C1 segment of cervical spinal cord (tissue), 14 donors: ENCODE data around the gene C1QC.

Experiments
- DNase-seq, 14 donors: peaks; one replicate each; lab custom pipeline; 2025; lab: John Stamatoyannopoulos, UW

The C1QC gene

DNA sequence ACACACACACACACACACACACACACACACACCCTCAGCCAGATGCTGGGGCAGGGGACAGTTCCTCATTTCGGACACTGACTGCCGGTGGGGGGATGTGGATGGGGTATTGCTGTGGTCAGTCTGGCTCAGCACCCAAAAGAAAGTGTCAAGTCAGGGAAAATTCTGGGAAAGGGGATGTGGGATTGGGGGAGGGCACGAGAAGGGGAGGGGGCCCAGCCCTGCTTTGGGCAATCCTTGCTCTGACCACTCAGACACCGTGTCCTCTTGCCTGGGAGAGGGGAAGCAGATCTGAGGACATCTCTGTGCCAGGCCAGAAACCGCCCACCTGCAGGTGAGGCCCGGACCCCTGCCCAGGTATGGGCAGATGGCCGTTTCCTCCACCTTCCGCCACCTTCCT, at the start of gene C1QC:
C1QC (plus strand) TSS at position 253 of the 400 bp plus-strand sequence. CDS start 391 bp downstream, outside the sequence.
- peak in 9 of 14 donors; percentile 16 to 70 (median 36) for DNase-seq

DNA sequence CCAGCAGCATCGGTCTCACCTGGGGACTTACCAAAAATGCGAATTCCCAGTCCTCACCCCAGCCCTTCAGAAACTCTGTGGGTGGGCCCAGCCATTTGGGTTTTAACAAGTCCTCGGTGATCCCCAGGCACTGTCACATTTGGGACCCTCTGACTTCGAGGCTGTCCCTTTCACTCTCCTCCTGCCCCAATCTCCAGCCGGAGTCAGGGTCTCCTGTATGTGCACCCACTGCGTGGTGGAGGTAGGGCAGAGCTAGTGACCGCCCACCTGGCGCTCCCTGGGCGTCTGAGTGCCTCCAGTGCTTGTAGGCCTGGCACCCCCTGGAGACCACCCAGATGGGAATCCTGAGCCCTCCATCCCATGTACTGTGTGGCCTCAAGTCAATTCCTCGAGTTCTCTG, 49.0 kb upstream of the C1QC start:
- DNase-seq = no peak

DNA sequence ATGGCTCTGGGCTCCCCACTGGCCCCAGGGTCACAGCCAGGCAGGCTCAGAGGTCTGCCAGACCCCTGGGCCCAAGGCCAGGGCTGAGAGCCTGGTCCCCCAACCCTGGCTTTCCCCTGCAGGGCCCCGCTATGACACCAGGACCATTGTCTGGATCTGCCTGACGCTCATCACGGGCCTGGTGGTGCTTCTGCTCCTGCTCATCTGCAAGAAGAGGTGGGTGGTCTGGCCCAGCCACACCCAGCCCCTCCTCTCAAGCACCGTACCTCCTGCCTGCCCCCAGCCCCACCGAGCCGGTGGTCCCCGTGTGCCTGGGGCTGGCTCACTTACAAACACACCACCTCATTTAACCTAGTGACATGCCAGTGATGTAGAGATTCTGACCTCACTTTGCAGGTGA, 48.3 kb upstream of the C1QC start:
- no peak for DNase-seq

DNA sequence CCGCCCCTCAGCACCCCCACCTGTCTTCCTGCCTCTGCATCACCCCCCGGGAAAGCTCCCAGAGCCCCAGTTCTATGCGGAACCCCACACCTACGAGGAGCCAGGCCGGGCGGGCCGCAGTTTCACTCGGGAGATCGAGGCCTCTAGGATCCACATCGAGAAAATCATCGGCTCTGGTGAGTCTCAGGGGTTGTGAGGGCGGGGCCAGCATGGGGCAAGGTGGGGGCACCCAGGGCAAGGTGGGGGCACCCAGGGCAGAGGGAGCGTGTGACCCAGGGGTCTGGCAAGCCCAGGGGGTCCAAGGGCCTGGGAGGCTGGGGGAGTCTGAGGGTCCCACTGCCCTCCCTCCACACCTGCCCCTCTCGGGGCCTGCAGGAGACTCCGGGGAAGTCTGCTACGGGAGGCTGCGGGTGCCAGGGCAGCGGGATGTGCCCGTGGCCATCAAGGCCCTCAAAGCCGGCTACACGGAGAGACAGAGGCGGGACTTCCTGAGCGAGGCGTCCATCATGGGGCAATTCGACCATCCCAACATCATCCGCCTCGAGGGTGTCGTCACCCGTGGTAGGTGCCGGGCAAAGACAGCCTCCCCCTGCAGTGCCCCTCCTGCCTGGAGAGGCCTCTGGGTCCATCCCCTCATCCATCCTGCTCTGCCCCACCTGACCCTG, 46.0 kb upstream of the C1QC start:
- DNase-seq = no peak

DNA sequence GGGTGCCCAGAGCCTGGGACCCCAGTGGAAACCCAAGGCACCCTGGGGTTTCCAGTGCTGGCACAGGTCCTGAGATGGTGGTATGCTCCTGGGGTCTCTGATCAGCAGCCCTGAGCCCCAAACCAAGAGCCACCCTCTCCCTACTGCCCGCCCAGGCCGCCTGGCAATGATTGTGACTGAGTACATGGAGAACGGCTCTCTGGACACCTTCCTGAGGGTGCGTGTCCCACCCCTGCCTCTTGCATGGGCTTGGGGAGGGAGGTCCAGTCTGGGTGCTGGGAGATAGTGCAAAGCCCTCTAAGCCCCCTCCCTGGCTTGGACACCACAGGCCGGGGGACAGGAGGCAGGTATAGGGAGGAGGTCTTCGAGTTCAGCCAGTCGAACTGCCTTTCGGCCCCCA, 45.4 kb upstream of the C1QC start:
- no peak for DNase-seq

DNA sequence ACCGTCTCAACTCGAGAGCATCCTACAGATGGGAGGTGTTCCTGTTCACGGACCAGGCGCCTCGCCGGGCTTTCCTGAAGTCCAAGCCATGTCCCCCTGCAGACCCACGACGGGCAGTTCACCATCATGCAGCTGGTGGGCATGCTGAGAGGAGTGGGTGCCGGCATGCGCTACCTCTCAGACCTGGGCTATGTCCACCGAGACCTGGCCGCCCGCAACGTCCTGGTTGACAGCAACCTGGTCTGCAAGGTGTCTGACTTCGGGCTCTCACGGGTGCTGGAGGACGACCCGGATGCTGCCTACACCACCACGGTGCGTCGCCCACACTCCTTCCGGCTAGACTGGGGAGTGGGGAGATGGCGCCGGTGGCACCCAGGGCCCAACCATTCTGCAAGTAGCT, 44.7 kb upstream of the C1QC start:
- no peak for DNase-seq

DNA sequence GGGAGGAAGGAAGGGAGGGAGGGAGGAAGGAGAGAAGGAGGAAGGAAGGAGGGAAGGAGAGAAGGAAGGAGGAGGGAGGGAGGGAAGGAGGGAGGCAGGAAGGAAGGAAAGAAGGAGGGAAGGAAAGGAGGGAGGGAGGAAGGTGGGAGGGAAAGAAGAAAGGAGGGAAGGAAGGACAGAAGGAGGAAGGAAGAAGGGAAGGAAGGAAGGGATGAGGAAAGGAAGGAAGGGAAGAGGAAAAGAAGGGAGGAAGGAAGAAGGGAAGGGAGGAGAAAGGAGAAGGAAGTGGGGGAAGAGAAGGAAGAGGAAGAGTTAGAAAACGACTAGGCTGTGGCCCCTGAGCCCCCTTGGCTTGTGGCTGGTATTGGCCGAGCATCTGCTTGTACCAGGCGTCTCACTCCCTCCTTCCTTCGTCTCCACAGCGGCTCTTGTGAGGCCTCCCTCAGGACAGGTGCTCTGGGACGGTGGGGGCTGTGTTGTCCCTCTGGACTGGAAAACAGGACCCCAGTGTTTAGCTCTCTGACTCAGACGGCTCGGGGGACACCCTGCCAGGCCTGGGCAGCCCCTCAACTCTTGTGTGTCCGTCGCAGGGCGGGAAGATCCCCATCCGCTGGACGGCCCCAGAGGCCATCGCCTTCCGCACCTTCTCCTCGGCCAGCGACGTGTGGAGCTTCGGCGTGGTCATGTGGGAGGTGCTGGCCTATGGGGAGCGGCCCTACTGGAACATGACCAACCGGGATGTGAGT, 43.2 kb upstream of the C1QC start:
- DNase-seq = peak in 1 of 14 donors; percentile 20

DNA sequence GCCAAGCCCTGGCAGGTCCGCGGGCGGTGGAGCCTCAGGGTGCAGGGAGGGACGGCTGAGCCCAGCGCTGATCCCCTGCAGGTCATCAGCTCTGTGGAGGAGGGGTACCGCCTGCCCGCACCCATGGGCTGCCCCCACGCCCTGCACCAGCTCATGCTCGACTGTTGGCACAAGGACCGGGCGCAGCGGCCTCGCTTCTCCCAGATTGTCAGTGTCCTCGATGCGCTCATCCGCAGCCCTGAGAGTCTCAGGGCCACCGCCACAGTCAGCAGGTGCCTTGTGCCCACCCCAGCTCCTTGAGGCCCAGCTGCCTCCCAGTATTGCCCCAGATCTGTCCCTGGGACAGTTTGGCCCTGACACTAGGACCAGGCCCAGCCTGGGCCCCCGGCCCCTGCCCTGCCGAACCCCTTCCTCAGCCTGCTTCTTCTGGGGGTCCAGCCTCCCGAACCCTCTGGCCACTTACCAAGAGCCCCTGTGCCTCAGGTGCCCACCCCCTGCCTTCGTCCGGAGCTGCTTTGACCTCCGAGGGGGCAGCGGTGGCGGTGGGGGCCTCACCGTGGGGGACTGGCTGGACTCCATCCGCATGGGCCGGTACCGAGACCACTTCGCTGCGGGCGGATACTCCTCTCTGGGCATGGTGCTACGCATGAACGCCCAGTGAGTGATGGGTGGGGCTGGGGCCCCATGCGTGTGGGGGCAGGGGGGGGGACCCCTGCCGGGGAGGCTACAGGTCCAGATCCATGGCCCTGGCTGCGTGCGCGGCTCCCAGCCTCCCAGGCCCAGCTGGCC, 42.4 kb upstream of the C1QC start:
- no peak for DNase-seq

DNA sequence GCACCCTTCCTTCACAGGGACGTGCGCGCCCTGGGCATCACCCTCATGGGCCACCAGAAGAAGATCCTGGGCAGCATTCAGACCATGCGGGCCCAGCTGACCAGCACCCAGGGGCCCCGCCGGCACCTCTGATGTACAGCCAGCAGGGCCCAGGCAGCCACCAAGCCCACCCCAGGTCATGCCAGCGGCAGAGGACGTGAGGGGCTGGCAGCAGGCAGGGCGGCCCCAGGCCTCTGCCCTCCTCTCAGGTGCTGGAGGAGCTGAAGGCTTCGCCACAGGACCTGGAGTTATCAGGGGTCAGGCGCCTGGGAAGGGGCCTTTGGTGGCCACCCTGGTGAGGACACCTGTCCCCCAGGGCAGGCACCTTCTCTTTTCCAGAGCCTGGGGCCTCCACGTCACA, 41.8 kb upstream of the C1QC start:
- no peak for DNase-seq

DNA sequence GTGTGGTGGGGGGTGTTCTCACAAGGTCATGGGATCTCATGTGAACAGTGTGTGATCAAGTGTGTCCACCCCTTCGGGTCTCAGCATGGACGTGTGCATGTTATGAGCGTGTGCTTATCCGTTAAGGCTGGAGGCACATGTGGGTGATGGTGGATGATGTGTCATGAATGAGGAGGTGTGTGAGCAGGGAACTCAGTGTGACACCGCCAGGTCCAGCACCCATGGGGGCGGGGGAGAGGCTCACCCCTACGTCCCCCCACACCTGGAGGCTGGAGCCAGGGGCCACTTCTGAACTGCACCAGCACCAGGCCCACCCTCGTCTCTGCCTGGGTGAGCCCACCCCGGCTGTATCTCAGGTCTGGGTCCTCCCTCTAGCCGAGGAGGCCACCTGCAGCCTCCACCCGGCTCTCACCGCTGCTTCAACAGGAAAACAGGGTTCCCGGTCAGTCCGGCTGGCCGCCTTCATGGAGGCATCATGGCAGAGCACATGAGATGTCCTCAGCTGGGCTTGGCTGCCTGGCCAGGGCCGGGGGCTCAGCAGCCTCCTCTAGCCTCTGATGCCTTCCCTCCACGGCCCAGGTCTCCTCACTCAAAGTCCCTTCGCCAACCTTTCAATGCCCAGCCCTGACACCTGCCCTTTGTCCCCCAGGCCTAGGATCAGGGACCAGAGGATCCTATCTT, 41.2 kb upstream of the C1QC start:
- DNase-seq = no peak

DNA sequence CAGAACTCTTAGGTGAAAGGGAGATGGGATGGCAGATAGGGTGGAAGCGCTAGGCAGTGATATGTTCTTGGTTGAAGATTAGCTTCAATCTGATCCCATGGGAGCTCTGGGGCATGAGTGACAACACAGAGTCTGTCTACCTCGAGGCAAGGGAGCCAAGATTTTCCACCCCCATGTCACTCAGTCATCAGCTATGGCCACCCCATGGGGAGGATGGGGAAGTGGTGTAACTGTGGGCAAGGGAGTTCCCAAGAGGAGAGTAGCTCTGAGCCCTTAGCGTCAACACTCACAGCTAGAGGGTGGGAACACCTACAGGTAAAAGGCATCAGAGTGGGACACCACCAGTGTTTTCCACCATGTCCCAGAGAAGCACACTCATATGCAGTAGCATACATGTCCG, 37.3 kb upstream of the C1QC start:
- no peak for DNase-seq

DNA sequence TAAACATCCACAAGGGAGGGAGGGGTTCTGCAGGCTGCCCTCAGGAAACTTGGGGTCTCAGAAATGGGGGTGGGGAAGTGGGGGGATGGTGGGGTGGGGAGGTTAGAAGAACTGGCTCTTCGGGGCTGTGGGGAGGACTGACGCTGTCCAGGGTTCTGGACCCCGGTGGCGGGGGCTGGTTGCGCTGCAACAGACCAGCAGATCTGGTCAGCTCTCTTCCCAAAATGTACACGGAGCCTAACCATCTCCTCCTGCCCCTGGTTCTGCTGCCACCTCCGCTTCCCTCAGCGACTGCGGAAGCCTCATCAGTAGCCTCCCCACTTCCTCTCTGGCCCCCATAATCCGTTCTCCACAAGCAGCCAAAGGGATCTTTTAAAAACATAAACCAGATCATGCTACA, 36.3 kb upstream of the C1QC start:
- DNase-seq = no peak

DNA sequence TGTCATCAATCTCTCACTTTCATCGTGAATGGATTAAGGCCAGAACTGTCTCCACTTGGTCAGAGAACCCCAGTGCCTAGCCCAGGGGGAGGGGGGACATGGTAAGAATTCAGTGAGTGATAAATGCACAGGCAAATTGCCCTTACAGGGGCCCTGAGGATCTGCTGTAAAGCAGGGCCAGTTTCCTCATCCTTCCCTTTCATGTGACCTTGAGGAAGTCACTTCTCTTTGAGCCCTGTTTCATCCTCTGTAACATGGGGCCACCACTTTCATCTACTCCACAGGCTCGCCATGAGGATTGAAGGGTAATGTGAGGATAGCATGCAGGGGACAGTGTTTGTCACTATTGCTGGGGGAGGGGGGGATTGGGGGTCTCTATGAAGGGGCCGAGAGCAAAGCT, 35.1 kb upstream of the C1QC start:
- DNase-seq = no peak

DNA sequence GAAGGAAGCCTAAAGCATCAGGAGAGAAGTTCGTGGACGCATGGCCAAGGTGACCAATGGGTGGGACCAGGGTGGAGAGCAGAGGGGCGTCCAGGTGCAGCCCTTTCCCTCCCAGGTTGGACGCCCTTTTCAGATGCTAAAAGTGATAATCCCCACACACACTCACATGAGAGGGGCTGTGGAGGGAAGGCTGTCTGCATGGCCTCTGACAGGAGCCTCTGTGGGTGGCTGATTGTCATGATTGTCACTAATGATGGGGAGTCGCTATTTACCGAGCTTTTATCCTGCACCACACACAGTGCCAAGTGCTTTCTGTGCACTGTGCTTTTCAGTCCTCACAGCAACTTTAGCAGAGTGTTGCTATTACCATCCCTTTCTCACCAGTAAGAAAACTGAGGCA, 34.1 kb upstream of the C1QC start:
- no peak for DNase-seq

DNA sequence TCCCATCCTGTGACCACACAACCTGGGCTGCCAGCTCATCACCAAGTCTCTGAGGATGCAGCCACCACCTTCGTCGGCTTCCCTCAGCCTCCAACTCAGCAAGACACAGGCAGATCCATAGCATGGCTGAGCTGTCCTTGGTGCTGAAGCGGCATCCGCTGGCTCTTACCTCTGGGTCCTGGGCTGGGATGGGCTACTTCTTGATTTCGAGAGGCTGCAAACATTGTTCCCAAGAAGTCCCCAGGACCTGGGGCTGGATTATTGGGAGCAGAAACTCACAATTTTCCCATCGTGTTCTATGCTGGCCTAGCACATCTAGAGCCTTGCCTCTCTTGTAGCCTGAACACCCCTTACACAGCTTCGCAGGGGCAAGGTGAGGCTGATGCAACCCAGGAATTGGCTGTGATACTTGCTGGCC, 31.9 kb upstream of the C1QC start:
- DNase-seq = peak in 2 of 14 donors; percentile 2 to 4

DNA sequence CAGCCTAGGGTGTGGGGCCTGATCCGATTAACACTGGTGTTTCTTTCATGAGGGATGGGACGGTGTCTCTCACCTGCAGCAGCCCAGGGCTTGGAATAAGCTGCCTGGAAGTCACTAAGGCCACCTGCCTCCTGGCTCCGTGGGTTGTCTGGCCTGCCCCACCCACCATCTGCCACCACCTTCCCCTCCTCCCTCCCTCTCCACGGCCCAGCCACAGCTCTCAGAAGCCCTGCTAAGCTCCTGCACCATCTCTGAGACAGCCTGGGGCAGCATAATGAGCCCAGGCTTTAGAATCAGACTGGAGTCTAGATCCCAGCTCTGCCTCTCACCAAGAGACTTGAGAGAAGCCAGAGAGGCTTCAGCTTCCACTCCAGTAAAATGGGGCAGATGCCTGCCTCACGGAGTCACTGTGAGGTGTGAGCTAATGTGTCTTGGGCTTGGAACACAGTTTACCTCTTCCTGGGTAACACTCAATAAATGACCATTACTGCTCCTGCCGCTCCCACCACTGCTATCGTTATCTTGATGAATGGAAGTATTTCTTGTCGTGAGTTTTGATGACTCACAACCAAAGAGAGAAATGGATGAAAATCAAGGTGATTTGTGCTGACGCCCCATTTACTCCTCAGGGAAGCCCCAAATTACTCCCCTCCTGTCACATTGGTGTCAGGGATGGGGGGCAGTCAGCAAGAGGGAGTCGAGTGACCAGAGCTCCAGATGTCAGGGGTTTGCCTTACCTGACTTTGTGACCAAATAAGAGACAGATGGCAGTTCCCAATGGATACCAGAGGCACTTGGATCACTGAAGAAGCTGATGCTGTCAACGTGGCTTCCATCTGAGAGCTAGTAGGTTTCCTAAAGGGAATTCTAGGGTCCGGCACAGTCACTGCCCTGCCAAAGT, 30.5 kb upstream of the C1QC start:
- peak in 1 of 14 donors; percentile 49 for DNase-seq

DNA sequence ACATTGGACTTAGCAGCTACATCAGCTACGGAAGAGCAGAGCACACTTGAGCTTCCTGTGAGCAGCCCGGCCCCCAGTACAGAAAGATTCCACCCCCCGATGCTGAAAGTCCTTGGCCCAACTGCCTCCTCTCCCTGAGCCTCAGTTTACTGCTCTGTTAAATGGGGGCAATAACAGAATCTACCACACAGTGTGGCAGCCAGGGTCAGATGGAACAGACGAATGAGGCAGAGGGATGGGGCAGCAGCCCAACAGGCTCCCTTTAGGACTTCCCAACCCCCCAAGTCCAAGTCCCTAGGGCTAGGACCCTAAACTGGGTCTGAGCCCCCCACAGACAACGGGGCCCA, 29.9 kb upstream of the C1QC start:
- no peak for DNase-seq

DNA sequence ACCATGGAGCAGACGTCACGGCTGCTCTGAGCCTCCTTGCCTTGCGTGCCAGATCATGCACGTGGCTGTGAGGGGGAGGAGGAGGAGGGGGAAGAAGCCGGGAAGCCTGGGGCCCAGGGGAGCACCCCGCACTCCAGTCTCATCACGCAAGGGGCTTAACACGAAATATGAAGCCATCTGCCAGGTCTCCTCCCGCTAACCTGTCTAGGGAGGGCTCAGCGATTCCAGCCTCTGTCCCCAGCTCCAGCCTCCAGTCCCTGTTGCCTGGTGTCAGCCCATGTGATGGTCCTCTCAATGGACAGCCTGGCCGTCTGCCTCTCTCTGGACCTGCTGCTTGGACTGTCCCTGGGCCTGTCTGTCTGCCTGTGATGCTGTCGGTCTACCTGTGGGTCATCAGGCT, 29.5 kb upstream of the C1QC start:
- DNase-seq = no peak

DNA sequence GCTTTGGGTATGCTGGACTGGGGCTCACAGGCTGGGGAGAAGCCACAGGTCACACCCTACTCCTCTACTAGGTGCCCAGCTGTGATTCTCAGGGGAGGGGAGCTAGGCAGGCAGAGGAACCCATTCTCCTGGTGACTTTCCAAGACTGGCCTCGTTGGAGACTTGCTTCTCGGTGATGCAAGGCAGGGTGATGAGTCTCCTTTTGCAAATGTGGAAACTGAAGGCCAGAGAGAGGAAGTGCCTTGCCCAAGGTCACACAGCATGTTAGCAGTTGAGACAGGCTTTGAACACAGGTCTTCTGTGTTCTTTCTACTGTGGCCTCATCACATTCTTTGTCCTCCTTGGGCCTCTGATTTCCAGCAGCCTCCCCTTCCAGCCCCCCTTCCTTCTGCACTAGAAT, 27.5 kb upstream of the C1QC start:
- DNase-seq = no peak

DNA sequence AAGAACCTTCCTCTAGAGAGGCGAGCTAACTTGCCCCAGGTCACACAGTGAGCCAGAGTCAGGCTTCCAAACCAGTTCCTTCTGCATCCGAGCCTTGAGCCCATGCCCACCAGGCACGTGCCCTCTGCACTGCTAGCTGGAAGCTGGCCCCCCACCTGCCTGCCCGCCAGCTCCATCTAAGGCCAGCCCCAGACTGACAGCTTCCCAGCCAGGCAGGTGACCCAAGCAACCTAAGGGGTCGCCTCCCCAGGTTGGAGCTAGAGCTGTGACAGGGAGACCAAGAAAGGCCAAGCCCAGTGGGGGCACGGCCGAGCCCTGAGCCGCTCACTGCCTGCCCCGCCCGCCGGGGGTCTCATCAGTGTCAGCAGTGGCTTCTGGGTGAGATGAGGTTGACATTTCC, 26.9 kb upstream of the C1QC start:
- no peak for DNase-seq

DNA sequence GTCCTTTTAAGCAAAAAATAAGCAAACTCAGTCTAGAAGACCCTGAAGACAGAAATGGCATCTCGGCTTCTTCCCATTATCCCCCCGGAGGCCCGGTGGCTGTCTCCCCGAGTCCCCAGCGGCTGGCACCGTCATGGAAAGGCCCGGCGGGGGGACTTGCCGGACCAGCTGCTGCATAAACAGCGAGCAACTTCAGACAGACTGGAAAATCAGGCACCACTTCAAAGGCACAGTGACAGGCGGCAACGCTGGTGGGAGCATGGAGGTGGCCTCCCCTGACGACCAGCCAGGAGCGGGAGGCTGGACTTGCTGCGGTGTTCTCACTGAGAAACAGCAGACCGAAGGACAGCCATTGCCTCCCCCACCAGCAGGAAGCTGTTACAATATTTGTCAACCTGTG, 25.4 kb upstream of the C1QC start:
- DNase-seq = no peak
